BJ (cell line): ENCODE results near the gene PFKP. TPM values are rescaled to one million over a fixed set of nuclear protein-coding genes. Genes with fewer than 3 reads are reported as not detected.

Source experiments
- CTCF ChIA-PET: fragments of 350-600 bp; formaldehyde crosslinking; extraction: SDS; loops from one replicate; lab custom pipeline; 2021; ENCODE audit warnings: antibody characterized with exemption, inconsistent platforms; lab: Yijun Ruan, JAX
- POLR2A ChIA-PET: fragments of 300-600 bp; sonication (Branson Sonifier 250); formaldehyde crosslinking; extraction: SDS; loops from one replicate; lab custom pipeline; 2021; ENCODE audit warnings: antibody characterized with exemption; lab: Charles Lee
- DNase-seq: peaks from one replicate; pipeline ENCODE4 v3.0.0-alpha.2; 2011; ENCODE audit warnings: low read depth
- H3K27me3 ChIP-seq: 2 replicates; pipeline ENCODE4 v1.6.0; 2011; ENCODE audit warnings: low read length; ENCODE audit not compliant: control insufficient read depth, insufficient read depth
- H3K36me3 ChIP-seq: 2 replicates; pipeline ENCODE4 v1.5.1; 2011; ENCODE audit warnings: low read length; ENCODE audit not compliant: control insufficient read depth, insufficient read depth
- H3K4me3 ChIP-seq: 2 replicates; pipeline ENCODE4 v1.5.1; 2011; ENCODE audit warnings: low read depth, mild to moderate bottlenecking, control low read depth, low read length
- polyA plus RNA-seq: library from polyadenylated mRNA; depleted of rRNA; stranded (reverse); fragments of >200 nt; gene quantifications from 2 replicates; pipeline ENCODE4 v1.2.3, GENCODE V29; 2011
- TF ChIP-seq, protein P1 (sequence below): IDR thresholded peaks from 2 replicates; pipeline ENCODE4 v1.5.1; 2011; ENCODE audit warnings: low read depth, mild to moderate bottlenecking, control low read depth, inconsistent platforms, low read length, moderate library complexity; ENCODE audit not compliant: insufficient read depth

Gene PFKP
- polyA plus RNA-seq, 1 experiment: 138 TPM

DNA sequence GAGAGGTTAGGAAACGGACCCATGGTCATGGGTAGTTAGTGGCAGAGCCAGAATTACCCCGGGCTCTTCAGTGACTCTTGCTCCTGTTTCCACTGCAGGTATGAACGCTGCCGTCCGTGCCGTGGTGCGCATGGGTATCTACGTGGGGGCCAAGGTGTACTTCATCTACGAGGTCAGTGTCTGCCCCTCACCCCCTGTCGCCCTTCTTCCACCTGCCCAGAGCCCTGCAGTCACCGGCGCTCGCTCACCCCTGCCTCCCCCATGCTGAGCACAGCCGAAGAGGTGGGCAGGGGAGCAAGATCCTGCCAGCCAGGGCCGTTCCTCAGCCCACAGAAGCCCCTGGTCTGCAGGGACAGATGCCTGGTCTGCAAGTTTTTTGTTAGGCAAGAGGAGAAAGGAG is 14.9 kb downstream of the PFKP start:
- Histone ChIP-seq H3K27me3 (no peaks in the 10 kb centered on the region), H3K36me3 (peaks cover 4% of the 10 kb centered on the region), H3K4me3 (no peak overlapping the region)
- TF ChIP-seq, protein P1, sequence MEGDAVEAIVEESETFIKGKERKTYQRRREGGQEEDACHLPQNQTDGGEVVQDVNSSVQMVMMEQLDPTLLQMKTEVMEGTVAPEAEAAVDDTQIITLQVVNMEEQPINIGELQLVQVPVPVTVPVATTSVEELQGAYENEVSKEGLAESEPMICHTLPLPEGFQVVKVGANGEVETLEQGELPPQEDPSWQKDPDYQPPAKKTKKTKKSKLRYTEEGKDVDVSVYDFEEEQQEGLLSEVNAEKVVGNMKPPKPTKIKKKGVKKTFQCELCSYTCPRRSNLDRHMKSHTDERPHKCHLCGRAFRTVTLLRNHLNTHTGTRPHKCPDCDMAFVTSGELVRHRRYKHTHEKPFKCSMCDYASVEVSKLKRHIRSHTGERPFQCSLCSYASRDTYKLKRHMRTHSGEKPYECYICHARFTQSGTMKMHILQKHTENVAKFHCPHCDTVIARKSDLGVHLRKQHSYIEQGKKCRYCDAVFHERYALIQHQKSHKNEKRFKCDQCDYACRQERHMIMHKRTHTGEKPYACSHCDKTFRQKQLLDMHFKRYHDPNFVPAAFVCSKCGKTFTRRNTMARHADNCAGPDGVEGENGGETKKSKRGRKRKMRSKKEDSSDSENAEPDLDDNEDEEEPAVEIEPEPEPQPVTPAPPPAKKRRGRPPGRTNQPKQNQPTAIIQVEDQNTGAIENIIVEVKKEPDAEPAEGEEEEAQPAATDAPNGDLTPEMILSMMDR: no peak
- CTCF ChIA-PET: no interaction called here
- DNase-seq: no peak
- POLR2A ChIA-PET: no interaction called here

GRCh38 chr10:3085785-3086567 is 18.6 kb downstream of the PFKP start:
- TF ChIP-seq, protein P1: no peak
- Histone ChIP-seq H3K36me3 (peaks cover 4% of the 10 kb centered on the region), H3K4me3 (no peak overlapping the region), H3K27me3 (no peaks in the 10 kb centered on the region)
- no peak for DNase-seq
- ChIA-PET CTCF (no interaction called here), POLR2A (no interaction called here)

DNA sequence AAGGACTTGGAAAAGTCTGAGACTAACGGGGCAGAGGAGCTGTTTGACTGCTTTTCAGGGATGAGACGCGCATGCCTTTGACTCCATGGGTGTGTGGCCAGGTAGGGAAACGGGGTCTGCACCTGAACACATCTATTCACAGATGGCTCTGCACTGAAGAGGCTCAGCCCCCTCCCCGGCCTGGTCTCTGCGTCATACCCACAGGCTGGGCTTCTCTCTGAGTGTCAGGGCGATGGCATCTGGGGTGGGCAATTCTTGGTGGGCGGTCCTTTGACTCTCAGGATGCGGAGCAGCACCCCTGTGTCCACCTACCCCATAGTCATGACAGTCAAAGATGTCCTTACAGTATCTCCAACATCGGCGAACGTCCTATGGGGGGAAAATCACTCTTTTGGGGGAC is 23.0 kb downstream of the PFKP start:
- CTCF ChIA-PET: interaction anchor here (1.1 to 2.3 kb wide), 2 partner anchors 46 to 47 kb away, joined by 3 to 7 read pairs; no protein-coding TSS in a partner anchor
- H3K4me3 ChIP-seq: no peak overlapping the region
- TF ChIP-seq, protein P1: no peak
- H3K27me3 ChIP-seq: no peaks in the 10 kb centered on the region
- POLR2A ChIA-PET: no interaction called here
- no peaks in the 10 kb centered on the region; the same call in 1 of the 2 replicates for H3K36me3 ChIP-seq
- no peak for DNase-seq

DNA sequence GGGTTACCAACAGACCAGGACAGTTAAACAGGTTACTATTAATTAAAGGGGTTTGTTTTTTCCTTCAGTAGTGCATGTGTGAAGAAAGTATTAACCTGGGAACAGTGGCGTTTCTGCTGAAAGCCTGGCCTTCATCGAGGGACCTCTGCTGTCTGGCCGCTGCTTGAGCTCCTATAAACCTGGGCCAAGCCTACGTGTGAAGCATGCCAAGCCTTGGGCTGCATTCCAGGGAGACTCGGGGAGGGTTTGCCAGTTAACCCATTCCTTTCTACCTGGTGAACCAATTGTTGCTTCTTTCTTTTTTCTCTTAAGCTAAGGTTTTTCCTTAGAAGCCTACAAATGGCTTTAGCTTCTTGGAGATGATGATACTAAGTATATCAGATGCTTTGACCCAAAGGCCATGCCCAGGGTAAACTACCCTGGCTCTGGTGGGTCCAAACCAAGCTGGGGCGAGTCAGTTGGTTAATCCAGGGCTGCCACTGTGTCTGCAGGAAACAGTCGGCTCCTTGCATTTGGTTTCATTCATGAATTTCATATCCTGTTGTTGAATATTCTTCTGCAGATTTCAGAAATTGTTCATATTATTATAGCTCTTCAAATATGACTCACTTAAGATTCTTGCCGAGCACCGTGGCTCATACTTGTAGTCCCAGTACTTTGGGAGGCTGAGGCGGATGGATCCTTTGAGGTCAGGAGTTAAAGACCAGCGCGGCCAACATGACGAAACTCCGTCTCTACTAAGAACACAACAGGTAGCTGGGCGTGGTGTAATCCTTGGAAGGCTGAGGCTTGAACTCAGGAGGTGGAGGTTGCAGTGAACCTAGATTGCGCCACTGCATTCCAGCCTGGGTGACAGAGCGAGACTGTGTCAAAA is 23.8 kb downstream of the PFKP start:
- ChIA-PET POLR2A (no interaction called here), CTCF (interaction anchor here (1.1 to 2.3 kb wide), 2 partner anchors 47 to 48 kb away, joined by 3 to 7 read pairs; no protein-coding TSS in a partner anchor)
- Histone ChIP-seq H3K27me3 (no peaks in the 10 kb centered on the region), H3K36me3 (no peaks in the 10 kb centered on the region; the same call in 1 of the 2 replicates), H3K4me3 (no peak overlapping the region)
- no peak for DNase-seq
- TF ChIP-seq, protein P1: no peak

GRCh38 chr10:3091921-3092320 is 24.6 kb downstream of the PFKP start:
- no peaks in the 10 kb centered on the region; the same call in 1 of the 2 replicates for H3K36me3 ChIP-seq

More at GRCh38 chr10:3091921-3092320, 24.6 kb downstream of the PFKP start:
- Histone ChIP-seq H3K4me3 (no peak overlapping the region), H3K27me3 (no peaks in the 10 kb centered on the region)
- TF ChIP-seq, protein P1: no peak
- CTCF ChIA-PET: interaction anchor here (2.3 kb wide), 1 partner anchor 48 kb away, joined by 7 read pairs; no protein-coding TSS in a partner anchor
- POLR2A ChIA-PET: no interaction called here
- no peak for DNase-seq
